GM13977 (cell line): ENCODE measurements around the gene SLC66A3.

Source experiments
- DNase-seq: peaks from one replicate; pipeline ENCODE4 v3.0.0; 2012; ENCODE audit warnings: low spot score
- in situ Hi-C: fragments of 300-500 bp; cut with MboI; formaldehyde crosslinking; loops from one replicate; pipeline ENCODE4 v1.12.0; 2022; ENCODE audit warnings: low sequenced_read_pairs, low pct_unique_long_range_greater_than_20kb, mixed read lengths, inconsistent platforms; ENCODE audit not compliant: unreplicated experiment
- TF ChIP-seq, protein P1 (sequence below): IDR thresholded peaks from 2 replicates; pipeline ENCODE4 v1.5.1; 2012; ENCODE audit warnings: mild to moderate bottlenecking, control low read depth; ENCODE audit not compliant: insufficient read depth; ENCODE audit errors: extremely low read depth, missing control alignments

The SLC66A3 gene

DNA sequence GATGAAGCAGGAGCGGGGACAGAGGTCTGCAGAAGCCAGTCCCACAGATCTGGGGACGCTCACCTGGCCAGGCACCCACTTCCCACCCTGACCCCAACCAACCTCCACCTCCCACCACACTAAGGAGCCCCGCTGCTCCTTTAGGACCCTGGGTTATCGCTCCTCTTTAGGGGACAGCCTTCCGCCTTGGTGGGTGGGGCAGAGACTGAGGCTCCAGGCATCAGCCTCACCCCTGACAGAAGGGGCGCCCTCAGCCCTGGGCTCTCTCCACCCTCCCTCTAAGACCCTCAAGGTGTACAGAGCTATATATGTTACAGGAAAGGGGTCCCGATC is 33.5 kb upstream of the SLC66A3 start:
- in situ Hi-C loops = no loop called here
- no peak for DNase-seq
- TF ChIP-seq, protein P1, sequence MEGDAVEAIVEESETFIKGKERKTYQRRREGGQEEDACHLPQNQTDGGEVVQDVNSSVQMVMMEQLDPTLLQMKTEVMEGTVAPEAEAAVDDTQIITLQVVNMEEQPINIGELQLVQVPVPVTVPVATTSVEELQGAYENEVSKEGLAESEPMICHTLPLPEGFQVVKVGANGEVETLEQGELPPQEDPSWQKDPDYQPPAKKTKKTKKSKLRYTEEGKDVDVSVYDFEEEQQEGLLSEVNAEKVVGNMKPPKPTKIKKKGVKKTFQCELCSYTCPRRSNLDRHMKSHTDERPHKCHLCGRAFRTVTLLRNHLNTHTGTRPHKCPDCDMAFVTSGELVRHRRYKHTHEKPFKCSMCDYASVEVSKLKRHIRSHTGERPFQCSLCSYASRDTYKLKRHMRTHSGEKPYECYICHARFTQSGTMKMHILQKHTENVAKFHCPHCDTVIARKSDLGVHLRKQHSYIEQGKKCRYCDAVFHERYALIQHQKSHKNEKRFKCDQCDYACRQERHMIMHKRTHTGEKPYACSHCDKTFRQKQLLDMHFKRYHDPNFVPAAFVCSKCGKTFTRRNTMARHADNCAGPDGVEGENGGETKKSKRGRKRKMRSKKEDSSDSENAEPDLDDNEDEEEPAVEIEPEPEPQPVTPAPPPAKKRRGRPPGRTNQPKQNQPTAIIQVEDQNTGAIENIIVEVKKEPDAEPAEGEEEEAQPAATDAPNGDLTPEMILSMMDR = no peak

DNA sequence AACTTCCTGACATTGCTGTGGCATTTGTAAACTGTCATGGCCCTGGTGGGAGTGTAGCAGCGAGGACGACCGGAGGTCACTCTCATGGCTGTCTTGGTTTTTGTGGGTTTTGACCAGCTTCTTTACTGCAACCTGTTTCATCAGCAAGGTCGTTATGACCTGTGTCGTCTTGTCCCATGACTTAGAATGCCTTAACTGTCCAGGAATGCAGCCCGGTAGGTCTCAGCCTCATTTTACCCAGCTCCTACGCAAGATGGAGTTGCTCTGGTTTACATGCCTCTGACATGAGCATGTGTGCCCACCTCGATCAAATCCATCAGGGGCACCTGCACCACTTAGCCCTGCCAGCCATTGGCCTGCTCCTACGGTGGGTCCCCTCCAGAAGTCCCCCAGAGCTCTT is 32.9 kb upstream of the SLC66A3 start:
- DNase-seq = no peak
- in situ Hi-C loops = no loop called here
- TF ChIP-seq, protein P1 = no peak

DNA sequence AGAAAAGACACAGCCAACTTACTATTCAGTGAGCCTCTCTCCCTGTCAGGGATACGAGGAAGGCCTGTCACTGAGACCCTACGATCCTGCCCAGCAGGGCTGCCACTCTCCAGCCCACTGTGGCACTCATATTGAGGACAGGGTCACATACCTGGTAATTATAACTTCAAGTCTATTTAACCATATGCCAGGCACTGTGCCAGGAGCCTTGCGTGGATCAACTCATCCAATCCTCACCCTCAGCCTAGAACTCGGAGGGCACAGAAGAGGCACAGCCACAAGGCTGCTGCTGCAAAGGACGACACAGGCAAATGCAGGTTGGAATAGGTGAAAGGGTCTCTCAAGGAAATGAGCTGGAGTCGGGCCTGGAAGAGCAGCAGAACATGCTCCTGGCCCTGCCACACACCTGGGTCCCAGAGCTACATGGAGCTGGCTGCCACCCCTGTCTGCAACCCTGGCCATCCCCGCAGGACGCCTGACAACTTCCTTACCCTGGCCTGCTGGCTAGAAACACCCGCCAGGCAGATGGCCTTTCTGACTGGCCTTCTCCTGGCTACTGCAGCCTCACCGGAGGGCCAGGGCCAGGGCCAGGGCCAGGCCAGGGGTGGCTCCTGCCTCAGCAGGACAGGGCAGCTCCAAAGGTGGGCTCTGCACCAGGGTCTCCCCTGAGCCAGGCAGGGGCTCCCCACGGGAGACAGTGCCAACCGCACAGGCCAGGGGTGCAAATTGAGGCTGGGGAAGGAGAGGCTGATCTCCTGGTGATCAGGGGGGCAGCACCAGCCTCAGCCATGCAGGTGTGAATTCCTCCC is 32.1 kb upstream of the SLC66A3 start:
- DNase-seq = no peak
- TF ChIP-seq, protein P1 = no peak
- in situ Hi-C loops = no loop called here

DNA sequence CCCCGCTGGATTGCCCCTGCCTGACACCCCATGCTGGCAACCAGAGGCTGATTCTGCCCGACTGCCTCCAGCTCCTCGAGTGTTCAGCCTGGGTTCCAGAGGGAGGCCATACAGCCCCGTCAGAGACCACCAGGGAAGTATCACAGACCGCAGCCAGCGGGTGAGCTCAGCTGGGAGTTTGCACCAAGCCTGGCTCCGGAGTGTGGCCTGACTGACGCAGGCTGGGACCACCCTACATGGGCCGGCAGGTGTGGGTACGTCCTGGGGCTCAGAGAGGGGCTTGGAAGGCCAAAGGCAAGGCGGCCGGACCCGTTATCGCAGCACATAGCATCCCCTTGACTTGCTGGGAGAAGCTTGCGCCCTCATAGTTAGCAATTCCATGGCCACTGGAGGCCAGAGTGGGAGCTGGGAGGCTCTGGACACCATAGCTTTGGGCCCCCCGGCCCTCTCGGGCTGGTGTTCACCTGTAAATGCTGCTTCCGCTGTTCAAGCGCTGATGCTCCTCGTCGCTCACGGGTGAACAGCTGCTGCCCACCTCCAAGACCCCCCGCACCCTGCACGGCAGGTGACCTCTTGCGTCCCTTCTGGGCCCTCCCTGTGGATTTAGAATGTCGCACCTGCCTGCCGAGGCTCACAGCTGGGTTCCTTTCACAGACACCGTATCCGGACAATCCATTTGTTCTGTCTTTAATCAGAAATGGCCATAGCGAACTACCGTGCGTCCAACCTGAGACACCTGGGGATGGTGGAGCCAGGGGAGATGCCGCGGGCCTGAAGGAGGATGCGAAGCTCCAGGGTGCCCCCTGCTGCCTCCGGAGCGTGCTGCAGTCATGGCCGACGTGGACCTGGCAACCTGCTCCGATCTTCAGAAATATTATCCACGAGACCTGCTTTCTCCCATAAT is 31.2 kb upstream of the SLC66A3 start:
- TF ChIP-seq, protein P1 = peak; percentile 90
- in situ Hi-C loops = no loop called here
- DNase-seq = peak; percentile 78

DNA sequence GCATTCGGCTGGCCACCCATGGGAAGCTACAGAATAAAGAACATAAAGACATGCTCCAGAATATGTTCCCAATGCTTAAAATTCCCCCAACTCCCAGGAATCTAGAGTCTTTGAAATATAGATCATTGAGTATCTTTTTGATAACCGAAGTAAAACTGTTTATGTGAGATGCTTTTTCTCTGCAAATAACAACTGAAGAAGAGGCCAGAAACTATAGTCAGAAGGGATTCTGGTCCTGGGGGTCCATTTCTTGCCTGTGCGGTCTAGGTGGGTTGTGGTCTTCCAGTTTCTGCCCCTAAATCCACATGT is 30.6 kb upstream of the SLC66A3 start:
- TF ChIP-seq, protein P1 = no peak
- in situ Hi-C loops = loop anchor here (5.0 to 25.0 kb wide), 3 partner anchors 287 to 463 kb away; no protein-coding TSS in a partner anchor
- no peak for DNase-seq

DNA sequence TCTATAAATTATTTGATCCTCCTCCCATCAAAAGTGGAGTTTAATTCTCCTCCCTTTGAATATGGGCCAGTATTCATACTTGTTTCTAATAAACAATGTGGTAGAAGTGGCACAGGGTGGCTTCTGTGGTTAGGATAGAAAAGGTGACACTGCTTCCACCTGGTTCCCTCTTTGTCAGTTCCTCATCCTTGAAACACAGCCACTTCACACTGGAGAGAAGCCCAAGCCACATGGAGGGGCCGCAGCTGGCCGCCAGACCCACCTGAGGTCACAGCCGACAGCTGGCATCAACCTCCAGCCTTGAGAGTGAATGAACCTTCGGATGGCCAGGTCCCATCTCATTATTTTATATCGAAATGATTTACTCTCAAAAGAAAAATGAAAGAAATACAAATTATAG is 27.5 kb upstream of the SLC66A3 start:
- DNase-seq = no peak
- in situ Hi-C loops = loop anchor here (5.0 to 25.0 kb wide), 3 partner anchors 285 to 460 kb away; no protein-coding TSS in a partner anchor
- TF ChIP-seq, protein P1 = no peak
